ENCODE data around the gene AGTR1.
"Not testable (repeated sequence)": the region's sequence is repeated elsewhere in the genome, so short reads cannot be mapped to it uniquely, and the experiment has no call there.

Gene AGTR1

GRCh38 chr3:148718982-148719862 is 21.5 kb downstream of the AGTR1 start:
- DNase-seq = no peak

DNA sequence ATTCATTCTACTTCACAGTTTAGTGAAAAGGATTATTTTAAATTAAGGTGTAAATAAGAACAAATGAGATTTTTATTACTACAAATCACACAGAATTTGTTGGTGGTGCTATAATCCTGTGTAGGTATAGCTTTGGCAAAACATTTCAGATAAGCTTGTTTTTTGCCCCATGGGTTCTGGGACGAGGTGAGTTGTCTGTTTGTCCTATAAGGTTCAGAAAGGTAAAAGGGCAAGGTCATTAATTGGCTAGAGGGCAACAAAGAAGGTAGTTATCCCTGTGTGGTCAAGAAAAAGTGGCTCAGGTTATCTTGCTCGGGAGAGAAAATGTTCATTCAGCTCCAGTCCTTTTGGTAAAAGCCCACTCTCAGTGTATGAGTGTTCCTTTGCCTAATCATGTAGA is 23.2 kb downstream of the AGTR1 start:
- no peak for DNase-seq

GRCh38 chr3:148723631-148724030 is 25.9 kb downstream of the AGTR1 start:
- DNase-seq = no peak

DNA sequence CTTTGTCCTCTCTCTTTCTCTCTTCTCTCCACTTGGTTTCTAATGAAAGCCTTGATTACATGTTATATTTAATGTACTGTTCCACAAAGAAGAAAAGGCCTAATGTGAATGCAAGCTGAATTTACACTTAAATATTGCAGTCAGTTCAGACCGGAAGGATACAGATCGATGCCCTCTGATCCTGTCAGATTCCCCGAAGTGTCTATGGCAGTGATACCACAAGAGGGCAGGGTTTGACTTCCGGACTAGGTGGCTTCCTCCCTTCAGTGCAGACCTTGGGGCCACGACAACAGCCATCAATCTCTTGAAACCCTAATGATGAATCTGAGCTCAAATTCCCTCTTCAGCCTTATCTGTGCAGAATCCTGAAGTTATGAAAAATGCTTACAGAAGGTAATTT is 29.5 kb downstream of the AGTR1 start:
- peak; percentile 28 for DNase-seq

DNA sequence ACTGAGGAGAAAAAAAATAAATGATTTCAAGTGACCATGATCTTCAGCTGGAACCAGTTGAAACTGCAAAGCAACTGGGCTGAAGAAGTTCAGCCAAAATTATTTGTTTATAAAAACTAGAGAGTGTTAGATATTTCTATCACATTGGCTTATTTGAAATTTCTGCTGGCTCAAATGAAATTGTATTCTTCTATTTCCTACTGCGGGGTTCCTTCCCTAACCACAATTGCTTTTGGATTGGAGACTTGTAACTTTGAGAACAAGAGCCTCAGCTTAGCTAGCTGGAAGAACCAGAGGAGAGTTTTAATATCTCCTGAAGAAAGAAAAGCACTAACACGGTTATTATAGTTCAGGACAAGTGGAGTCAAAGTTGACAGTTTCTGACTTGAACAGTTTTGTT is 31.1 kb downstream of the AGTR1 start:
- no peak for DNase-seq

GRCh38 chr3:148729476-148730055 is 31.9 kb downstream of the AGTR1 start:
- no peak for DNase-seq

DNA sequence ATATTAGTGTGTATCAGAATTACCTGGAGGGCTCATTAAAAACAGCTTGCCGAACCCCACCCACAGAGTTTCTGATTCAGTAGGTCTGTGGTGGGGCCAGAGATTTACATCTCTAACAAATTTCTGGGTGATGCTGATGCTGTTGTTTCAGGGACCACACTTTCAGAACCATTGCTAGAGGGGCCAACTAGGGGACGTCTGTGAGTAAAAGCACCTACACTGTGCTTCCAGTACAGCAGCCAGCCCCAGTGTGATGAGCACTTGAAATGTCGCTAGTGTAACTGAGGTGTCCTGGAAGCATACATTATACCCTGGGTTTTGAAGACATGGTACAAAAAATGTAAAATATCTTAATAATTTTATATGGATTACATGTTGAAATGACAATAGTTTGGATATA is 33.0 kb downstream of the AGTR1 start:
- DNase-seq = no peak

GRCh38 chr3:148735597-148735996 is 37.9 kb downstream of the AGTR1 start:
- DNase-seq = no peak

DNA sequence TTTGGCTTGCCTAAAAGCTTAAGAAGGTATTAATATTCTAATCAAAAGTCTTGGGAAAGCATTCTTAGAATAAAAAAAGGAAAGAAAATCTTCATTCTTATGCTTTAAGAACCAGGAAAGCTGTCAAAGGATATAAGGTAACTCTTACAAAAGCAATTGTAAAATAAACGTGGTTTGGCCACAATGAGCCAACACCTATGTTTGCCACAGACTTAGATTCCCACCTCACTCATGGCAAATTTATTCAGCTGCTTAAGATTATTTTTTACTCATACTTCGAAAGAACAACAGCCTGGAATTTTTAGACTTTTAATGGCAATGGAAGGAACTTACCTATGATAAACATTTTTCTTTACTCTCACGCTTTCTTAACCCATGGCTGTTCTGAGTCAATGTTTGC is 38.4 kb downstream of the AGTR1 start:
- no peak for DNase-seq

GRCh38 chr3:148737104-148737530 is 39.4 kb downstream of the AGTR1 start:
- no peak for DNase-seq

GRCh38 chr3:148739720-148740119 is 42.0 kb downstream of the AGTR1 start:
- no peak for DNase-seq

DNA sequence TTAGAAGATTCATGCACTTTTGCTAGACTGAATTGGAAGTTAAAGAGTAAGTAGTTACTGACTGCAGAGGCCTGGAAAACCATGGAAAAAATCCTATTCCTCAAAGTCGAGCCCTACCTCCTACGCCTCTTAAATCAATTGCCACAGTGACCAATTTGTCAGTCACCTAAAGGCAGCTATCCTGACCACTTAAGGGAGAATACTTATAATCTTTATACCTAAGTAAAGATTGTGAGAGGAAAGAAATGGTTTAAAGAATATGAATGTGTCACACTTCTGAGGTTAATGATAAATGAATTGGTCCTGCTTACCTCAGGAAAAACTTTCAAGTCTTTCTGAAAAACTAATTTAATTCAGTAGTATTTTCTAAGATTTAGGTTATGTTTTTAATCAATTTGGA is 42.6 kb downstream of the AGTR1 start:
- DNase-seq = no peak

DNA sequence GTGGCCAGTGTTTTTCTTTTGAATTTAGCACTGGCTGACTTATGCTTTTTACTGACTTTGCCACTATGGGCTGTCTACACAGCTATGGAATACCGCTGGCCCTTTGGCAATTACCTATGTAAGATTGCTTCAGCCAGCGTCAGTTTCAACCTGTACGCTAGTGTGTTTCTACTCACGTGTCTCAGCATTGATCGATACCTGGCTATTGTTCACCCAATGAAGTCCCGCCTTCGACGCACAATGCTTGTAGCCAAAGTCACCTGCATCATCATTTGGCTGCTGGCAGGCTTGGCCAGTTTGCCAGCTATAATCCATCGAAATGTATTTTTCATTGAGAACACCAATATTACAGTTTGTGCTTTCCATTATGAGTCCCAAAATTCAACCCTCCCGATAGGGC is 43.5 kb downstream of the AGTR1 start:
- DNase-seq = no peak

- DNase-seq = no peak
These were observed 44.4 kb downstream of the AGTR1 start for GRCh38 chr3:148742118-148742517.

GRCh38 chr3:148746053-148746452 is 48.4 kb downstream of the AGTR1 start:
- DNase-seq = no peak

DNA sequence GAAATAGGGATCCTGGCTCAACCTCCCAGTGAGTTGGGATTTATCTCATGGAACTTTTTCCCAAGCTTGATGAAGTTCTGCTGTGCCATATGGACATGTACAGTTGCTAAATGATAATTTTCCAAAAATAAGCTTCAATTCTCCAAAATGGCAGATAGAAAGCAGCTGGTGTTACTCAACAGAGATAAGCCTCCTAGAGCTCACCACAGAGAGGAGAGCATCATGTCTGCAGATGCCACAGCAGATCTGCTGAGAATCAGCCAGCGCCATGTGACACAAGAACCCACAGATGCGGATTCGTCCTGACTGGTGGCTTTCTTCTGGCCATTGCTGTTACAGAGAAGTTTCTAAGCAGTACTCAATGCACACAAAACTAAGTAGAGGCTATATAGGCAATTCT is 50.6 kb downstream of the AGTR1 start:
- DNase-seq = no peak

GRCh38 chr3:148750296-148750695 is 52.6 kb downstream of the AGTR1 start:
- no peak for DNase-seq

DNA sequence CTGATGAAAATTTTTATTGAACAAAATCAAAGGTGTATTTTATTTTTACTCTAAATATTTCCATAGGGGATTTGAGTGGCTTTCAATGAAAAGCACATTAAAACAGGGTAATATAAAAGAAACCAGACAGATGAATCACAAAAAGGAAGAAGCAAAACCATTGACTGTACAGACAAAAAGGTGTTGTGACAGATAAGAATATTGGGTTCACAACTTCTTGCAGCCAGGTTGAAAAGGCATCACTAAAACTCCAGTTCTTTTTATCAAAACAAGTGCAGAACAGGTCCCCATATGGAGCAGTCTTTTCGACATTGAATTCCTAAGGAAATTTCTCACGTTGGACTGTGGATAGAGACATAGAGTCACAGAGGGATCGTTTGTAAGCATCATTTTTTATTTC is 53.8 kb downstream of the AGTR1 start:
- DNase-seq = no peak

DNA sequence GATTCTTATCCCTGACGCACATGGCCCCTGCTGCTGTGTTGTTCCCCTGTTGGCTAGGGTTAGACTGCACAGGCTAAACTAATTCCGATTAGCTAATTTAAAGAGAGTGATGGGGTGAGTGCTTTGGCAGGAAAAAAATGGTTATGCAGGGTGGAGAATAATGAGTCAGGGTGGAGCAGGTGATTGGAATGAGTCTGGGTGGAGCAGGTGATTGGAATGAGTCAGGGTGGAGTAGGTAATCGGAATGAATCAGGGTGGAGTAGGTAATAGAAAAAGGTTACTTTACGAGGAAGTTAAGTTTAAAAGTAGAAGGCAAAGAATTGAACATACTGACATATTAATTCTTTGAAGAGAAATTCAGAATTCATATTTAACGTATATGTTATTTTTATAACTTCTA is 55.7 kb downstream of the AGTR1 start:
- DNase-seq = not testable (repeated sequence)

DNA sequence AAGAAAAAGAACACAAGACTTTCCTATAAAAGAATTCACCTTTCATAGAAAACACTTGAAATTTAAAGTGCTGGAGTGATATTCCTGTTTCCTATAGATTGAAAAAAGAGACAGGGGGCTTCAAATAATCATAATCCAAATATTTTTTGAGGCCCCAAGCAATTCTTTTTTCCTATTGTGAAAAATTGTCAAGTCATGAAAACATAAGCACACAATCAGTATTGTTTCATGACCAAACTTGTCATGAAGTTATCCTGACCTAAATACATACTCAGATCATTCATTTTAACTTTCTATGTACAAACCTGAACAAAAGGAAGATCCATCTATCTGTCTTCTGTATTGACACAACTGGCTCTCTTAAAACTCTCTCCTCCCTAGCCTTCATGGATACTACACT is 57.9 kb downstream of the AGTR1 start:
- DNase-seq = no peak

DNA sequence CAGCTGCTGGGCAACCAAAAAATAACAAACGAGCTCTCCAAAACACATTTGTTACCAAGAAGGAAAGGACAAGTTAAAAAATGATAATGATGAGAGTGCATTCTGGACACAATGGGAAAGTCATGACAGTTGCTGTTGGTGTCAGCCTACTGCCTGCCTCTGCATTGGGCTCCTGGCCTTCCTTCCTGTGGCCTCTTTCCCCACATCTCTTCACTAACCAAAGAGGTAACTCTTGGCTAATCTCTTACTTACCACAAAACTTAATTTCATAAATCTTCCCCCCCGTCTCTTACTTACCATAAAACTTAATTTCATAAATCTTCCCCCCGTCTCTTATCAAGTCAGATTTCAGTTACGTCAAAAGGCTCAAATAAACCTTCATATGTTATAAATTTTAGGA is 58.6 kb downstream of the AGTR1 start:
- no peak for DNase-seq

DNA sequence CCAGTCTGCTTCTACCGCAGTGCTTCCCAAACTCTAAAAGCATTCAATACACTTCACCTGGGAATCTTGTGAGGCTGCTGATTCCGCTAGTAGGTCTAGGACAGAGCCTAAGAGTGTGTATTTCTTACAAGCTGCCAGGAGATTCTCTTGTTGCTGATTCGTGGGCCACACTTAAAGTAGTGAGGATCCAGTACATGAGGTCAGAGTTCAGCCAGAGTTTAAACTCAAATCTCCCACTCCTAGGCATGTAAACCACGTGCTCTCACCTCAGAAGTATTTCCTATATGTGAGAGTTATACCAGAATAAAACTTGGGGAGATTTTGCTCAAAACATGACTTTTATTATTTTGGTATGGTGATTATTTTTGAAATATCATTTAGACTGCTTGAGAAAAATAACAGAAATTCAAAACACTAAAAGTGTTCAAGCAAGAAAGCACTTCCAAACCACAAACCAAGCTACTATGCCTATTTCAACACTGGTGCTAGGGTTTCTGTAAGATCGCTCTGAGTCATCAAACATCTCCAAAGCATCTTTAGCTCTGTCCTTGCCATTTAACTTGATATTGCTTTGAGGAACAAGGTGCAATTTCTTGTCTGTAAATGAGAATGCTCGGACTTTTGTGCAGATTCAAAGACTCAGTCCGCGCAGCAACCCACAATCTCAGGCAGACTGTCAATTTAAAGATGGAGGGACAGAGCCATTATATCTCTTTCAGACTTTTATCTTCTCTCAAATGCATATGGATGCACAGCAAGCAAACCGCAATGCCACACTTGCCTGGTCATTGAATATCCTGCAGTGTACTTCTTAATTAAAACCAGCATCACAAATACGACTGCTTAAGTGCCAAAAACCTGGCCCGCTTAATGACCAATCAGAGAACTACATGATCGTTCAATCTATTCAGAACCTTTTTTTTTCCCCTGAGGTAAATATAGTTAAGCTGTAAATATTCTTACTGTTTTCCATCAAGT is 59.8 kb downstream of the AGTR1 start:
- DNase-seq = no peak

- no peak for DNase-seq
These were observed 60.7 kb downstream of the AGTR1 start for GRCh38 chr3:148758303-148758884.

All from NCI-H2081 treated with DMSO at 0.1 percent for 48 hours (cell line).